HFFc6 (cell line): Measurements from ENCODE around the gene ADAP2. TPM values are rescaled to one million over a fixed set of nuclear protein-coding genes. Genes with fewer than 3 reads are reported as not detected.

Source experiments
- DNase-seq: peaks from one replicate; pipeline ENCODE4 v3.0.0-alpha.2; 2018
- H3K27ac Mint-ChIP-seq: 2 replicates; pipeline ENCODE4 v1.8.0; 2020; ENCODE audit warnings: mild to moderate bottlenecking, mixed read lengths
- H3K27me3 Mint-ChIP-seq: 2 replicates; pipeline ENCODE4 v1.8.0; 2021; ENCODE audit warnings: mild to moderate bottlenecking, moderate library complexity, mixed read lengths; ENCODE audit not compliant: insufficient read depth
- H3K36me3 Mint-ChIP-seq: 2 replicates; pipeline ENCODE4 v1.8.0; 2021; ENCODE audit warnings: low read depth, mixed read lengths
- H3K4me1 Mint-ChIP-seq: 2 replicates; pipeline ENCODE4 v1.8.0; 2020; ENCODE audit warnings: low read depth, mixed read lengths
- H3K4me3 Mint-ChIP-seq: 2 replicates; pipeline ENCODE4 v1.8.0; 2020; ENCODE audit warnings: mild to moderate bottlenecking, moderate library complexity, mixed read lengths
- H3K9me3 Mint-ChIP-seq: 2 replicates; pipeline ENCODE4 v1.8.0; 2020; ENCODE audit warnings: mild to moderate bottlenecking, mixed read lengths
- CTCF ChIP-seq: fragments of 200-600 bp; sonication (generic); IDR thresholded peaks from 2 replicates; pipeline ENCODE4 v1.5.0; 2021; ENCODE audit warnings: antibody characterized with exemption, mild to moderate bottlenecking
- total RNA-seq, 6 experiments: library from RNA; stranded (reverse); fragmentation: NEBNext Ultra II Directional; extraction: Animal tissue kit (Norgen Biotek cat#: 25700); gene quantifications; 2 replicates in 1 of 6; 3 replicates in 5 of 6; pipeline ENCODE4 v1.2.3, GENCODE V29; 2021

The ADAP2 gene
- total RNA-seq, 6 experiments from 2014 or later = 0.12 to 0.61 (median 0.37) TPM

DNA sequence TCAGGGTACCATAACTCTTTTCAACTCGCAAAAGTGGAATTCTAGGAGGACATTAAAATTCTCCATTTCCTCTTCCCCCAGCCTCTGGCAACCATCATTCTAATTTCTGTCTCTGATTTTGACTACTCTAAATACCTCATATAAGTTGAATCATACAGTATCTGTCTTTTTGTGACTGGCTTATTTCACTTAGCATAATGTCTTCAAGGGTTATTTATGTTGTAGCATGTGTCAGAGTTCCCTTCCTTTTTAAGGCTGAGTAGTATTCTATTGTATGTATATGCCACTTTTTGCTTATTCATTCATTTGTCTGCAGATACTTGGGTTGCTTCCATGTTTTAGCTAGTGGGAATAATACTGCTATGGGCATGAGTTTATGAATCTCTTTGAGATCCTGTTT is 61.1 kb downstream of the ADAP2 start:
- H3K27ac Mint-ChIP-seq = no peak overlapping the region

DNA sequence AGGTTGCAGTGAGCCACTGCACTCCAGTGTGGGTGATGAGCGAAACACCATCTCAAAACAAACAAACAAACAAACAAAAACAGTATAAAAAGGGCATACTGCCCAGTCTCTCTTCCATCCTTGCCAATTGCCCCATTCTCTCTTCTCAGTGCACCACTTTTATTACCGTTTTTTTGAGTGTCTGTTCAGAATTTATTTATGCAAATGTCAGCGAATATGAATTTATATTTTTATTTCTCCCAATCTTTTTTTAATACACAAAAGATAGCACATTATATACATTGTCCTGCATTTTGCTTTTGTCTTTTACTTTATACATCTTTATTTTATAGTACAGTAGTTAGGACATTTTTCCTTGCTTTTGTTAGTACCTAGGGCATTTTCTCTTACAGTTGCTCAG is 68.7 kb downstream of the ADAP2 start:
- Mint-ChIP-seq H3K36me3 (peaks cover 11% of the 10 kb centered on the region), H3K9me3 (no peaks in the 10 kb centered on the region), H3K4me1 (no peaks in the 10 kb centered on the region), H3K27me3 (no peaks in the 10 kb centered on the region), H3K4me3 (no peak overlapping the region), H3K27ac (no peak overlapping the region)
- no peak for DNase-seq
- no peak for TF ChIP-seq CTCF

More for the DNA sequence above, 61.1 kb downstream of the ADAP2 start:
- Mint-ChIP-seq H3K4me1 (no peaks in the 10 kb centered on the region), H3K4me3 (no peak overlapping the region), H3K36me3 (peaks cover 14% of the 10 kb centered on the region), H3K9me3 (no peaks in the 10 kb centered on the region), H3K27me3 (no peaks in the 10 kb centered on the region; the same call in 1 of the 2 replicates)
- DNase-seq = no peak
- no peak for TF ChIP-seq CTCF

GRCh38 chr17:30992551-30992950 is 70.8 kb downstream of the ADAP2 start:
- H3K4me1 Mint-ChIP-seq = no peaks in the 10 kb centered on the region
- DNase-seq = no peak
- no peak overlapping the region for H3K27ac Mint-ChIP-seq
- no peak overlapping the region for H3K4me3 Mint-ChIP-seq
- H3K9me3 Mint-ChIP-seq = no peaks in the 10 kb centered on the region
- no peaks in the 10 kb centered on the region for H3K27me3 Mint-ChIP-seq
- H3K36me3 Mint-ChIP-seq = peaks cover 19% of the 10 kb centered on the region
- TF ChIP-seq CTCF = peak; percentile 25; the same call in 1 of the 2 replicates

DNA sequence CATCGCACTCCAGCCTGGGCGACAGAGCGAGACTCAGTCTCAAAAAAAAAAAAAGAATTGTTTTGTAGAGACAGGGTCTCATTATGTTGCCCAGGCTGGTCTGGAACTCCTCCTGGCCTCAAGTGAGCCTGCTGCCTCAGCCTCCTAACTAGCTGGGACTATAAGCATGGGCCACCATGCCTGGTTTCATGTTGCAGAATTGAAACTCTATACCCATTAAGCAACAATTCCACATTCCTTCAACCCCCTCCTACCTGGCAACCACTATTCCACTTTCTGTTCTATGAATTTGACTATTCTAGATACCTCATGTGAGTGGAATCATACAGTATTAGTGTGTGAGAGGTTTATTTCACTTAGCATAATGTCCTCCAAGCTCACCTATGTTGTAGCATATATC is 73.6 kb downstream of the ADAP2 start:
- H3K9me3 Mint-ChIP-seq = no peaks in the 10 kb centered on the region
- peaks cover 29% of the 10 kb centered on the region for H3K36me3 Mint-ChIP-seq
- no peak overlapping the region for H3K4me3 Mint-ChIP-seq
- H3K27me3 Mint-ChIP-seq = no peaks in the 10 kb centered on the region
- H3K27ac Mint-ChIP-seq = no peak overlapping the region
- no peaks in the 10 kb centered on the region for H3K4me1 Mint-ChIP-seq
- no peak for DNase-seq
- TF ChIP-seq CTCF = no peak

GRCh38 chr17:30996486-30996885 is 74.7 kb downstream of the ADAP2 start:
- Mint-ChIP-seq H3K36me3 (peaks cover 26% of the 10 kb centered on the region), H3K27ac (no peak overlapping the region), H3K27me3 (no peaks in the 10 kb centered on the region), H3K4me3 (no peak overlapping the region), H3K4me1 (no peaks in the 10 kb centered on the region), H3K9me3 (no peaks in the 10 kb centered on the region)
- no peak for TF ChIP-seq CTCF
- no peak for DNase-seq

GRCh38 chr17:30997270-30997669 is 75.5 kb downstream of the ADAP2 start:
- no peak for TF ChIP-seq CTCF
- H3K36me3 Mint-ChIP-seq = peaks cover 32% of the 10 kb centered on the region
- H3K27me3 Mint-ChIP-seq = no peaks in the 10 kb centered on the region
- no peaks in the 10 kb centered on the region for H3K4me1 Mint-ChIP-seq
- DNase-seq = no peak
- no peaks in the 10 kb centered on the region for H3K9me3 Mint-ChIP-seq
- H3K27ac Mint-ChIP-seq = no peak overlapping the region
- H3K4me3 Mint-ChIP-seq = no peak overlapping the region
